Midbrain (tissue), 1 donor: ENCODE data around the gene SKI.

Experiments
- DNase-seq: peaks from one replicate; lab custom pipeline; 2025; lab: John Stamatoyannopoulos, UW

The SKI gene

GRCh38 chr1:2228157-2228594 lies at the start of gene SKI:
Gene SKI, plus strand, starts transcription at chr1:2228319. Its CDS starts 448 bp downstream, at chr1:2228767.
- DNase-seq: no peak

GRCh38 chr1:2178875-2179274 lies 49.2 kb upstream of the SKI start:
- DNase-seq: no peak

DNA sequence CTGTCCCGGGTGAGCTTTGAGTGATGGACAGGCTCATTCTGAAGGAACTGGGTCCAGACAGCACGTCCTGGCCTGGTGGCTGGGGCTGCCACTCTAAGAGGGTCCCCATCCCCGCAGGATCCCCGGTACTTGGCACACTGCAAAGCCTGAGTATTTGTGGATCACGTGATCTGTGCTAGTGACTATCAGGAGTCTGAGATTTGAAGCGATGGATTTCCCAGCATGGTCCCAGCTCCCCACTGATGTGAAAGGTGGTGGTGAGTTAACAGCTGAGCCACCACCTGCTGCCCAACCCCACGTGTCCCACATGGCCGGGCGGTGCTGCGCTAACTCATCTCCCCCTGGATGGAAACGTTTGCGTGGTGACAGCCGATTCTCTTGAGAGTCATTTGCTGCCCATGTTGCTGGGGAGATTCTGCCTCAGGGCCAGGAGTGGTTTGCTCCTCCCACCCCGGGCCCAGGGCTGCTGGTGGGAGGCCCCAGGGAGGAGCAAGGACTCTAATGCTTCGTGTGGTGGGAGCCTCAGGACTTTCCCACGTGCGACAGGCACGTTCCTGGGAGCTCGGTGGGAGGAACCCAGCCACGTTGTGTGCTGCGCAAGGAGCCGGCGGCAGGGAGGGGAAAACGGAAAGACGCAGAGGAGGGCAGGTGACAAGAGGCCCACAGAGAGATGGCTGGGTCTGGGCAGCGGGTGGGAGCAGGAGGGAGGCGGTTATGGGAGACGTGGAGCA lies 48.7 kb upstream of the SKI start:
- DNase-seq: no peak

- no peak for DNase-seq
Measured at GRCh38 chr1:2180297-2181245, 47.5 kb upstream of the SKI start.

DNA sequence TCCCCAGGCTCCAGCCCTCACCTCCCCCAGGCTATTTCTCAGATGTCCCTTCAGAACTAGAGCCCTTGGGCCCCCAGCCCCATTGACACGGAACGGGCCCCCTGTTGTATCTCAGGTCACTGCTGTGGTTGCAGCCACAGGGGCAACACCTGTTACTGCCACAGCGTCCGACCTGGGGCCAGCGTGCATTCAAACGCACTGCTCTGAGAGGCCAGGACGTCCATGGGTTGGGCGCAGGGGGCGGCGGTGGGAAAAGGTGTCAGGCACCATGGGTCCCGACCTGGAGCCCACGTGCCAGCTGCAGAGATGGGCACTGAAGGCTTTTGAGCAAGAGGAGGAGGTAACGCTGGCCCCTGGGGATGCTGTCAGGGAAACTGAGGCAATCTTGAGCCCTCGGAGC lies 46.8 kb upstream of the SKI start:
- DNase-seq: no peak

DNA sequence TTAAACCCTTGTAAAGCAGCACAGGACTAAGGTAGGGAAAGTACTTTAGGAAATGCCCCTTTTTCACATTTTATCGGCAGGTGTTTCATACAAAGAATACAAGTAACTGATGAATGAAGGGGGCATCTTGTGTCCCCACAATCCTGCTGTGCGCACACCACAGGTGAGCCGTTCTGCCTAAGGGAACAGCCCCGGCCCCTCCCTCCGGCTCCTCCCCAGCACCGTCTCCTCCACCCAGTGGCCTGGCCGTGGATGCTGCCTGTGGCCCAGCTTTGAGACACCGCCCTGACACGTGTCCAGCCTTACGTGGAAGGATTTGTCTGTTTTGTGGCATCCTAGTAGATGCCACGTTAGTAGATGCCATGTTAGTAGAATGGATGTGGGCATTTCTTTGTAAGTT lies 46.4 kb upstream of the SKI start:
- DNase-seq: no peak

GRCh38 chr1:2182376-2182775 lies 45.7 kb upstream of the SKI start:
- no peak for DNase-seq

DNA sequence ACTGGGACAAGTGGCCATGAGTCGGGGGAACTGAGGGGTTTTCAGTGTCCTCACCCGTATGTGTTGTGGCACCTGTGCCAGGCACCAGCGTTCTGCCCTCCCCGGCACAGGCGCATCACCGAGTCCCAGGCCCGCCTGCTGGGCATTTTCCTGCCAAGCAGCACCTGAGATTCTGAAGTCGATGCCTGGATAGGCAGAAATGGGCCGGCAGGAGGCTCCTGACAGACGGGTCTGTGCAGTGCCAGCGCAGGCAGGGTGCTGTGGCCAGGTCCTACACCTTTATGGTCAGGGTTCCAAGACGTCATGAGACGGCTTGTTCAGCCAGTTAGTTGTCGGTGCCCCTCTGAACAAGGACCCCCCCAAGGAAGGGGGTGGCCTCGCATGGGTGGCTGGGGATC lies 44.2 kb upstream of the SKI start:
- DNase-seq: no peak

- no peak for DNase-seq
Measured at GRCh38 chr1:2184531-2184930, 43.6 kb upstream of the SKI start.

DNA sequence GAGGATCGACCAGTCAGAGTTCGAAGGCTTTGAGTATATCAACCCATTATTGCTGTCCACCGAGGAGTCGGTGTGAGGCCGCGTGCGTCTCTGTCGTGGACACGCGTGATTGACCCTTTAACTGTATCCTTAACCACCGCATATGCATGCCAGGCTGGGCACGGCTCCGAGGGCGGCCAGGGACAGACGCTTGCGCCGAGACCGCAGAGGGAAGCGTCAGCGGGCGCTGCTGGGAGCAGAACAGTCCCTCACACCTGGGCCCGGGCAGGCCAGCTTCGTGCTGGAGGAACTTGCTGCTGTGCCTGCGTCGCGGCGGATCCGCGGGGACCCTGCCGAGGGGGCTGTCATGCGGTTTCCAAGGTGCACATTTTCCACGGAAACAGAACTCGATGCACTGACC lies 43.2 kb upstream of the SKI start:
- no peak for DNase-seq

- no peak for DNase-seq
Measured at GRCh38 chr1:2185880-2186855, 42.0 kb upstream of the SKI start.

DNA sequence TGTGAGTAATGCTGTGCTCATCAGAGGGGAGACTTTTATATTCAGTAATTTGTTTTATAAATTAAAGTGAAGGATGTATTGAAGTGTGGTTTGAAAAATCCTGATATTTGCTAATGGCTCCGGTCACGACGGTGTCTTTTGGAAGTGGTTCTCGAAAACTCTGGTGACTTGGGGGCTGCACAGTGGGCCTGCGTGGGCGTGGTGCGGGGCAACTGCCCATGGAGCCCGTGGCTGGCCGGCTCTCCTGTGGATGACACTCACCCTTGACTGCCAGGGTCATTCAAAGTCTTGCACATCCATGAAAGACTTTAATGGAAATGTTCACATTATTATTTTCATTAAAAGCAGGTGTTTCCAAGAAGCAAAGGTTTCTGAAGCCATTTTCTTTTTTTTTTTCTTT lies 41.2 kb upstream of the SKI start:
- DNase-seq: no peak

- DNase-seq: no peak
Measured at GRCh38 chr1:2187619-2188018, 40.5 kb upstream of the SKI start.

GRCh38 chr1:2188336-2188735 lies 39.8 kb upstream of the SKI start:
- no peak for DNase-seq

DNA sequence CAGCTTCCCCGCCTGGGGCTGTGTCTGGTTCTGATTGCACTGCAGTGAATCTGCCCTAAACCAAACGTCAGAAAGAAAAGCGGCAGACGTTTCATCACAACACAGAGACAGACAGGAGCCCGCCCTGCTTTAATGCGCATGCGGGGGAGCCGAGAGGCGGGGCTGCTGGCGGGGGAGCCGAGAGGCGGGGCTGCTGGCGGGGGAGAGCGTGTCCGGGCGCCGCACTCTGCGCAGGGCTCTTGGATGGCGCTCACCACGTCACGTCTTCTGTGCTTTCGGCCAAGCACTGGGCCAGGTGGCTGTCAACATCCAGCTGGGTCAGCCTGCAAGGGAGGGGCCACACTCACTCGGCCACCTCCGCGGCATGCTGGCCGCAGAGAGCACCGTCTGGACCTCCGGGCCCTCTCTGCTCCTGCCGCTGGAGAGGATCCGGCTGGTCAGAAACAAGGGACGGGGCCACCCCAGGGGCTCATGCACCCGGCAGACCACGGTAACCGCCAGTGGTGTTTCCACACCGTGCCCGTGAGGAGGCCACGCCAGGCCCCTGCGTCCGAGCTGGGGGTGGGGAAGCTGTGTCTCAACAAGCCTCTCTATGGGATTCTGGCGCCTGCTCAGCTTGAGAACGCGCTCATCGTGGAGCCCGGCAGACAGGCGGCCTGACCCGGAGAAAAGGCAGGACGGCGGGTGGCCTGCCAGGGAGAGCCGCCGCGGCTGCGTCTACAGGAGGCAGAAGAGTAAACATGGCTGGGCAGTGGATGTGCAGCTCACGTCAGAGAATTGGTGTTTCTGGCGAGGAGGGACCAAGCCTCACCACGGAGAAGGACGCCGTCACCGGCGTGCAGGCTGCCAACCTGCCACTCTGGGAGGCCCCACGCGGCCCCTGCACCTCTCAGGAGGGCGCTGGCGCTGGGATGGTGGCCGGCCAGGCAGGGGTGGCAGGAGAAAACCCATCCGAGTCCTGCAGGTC lies 38.4 kb upstream of the SKI start:
- DNase-seq: peak; percentile 95

- no peak for DNase-seq
Measured at GRCh38 chr1:2190491-2190976, 37.6 kb upstream of the SKI start.

DNA sequence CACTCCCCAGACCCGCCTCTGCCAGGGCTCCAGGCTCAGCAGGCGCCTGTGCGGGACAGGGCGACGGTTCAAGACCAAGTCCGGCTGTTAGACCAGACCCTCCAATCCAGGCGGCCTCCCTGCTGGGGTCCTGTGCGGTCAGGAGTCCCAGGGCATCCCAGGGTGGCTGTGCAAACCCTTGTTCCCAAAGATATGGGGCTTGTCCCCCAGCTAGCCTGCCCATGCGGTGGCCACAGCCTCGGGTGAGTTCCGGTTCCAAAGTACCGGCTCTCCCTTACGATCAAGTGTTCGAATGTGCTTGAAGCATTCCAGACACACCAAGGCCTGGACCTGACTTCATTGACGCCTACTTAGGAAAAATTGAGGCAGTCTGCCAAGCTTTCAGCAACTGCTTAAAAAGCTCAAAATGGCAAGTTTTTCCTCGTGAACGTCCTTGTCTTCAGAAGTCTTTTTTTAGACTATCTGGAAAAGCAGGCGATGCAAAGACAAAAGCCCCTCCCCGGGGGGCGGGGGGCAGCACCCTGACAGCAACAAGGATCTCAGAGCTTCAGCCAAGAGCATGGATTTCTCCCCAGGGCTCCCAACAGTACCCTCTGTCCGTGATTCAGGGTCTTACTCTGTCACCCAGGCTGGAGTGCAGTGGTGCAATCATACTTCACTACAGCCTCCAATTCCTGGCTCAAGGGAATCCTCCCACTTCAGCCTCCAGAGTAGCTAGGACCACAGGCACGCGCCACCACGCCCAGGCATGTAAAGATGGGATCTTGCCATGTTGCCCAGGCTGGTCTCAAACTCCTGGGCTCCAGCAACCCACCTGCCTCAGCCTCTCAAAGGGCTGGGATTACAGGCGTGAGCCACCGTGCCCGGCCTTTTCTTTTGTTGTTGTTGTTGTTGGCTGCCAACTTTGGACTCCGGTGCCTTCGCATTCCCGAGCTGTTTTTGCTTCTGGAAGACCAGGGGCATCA lies 35.8 kb upstream of the SKI start:
- no peak for DNase-seq

DNA sequence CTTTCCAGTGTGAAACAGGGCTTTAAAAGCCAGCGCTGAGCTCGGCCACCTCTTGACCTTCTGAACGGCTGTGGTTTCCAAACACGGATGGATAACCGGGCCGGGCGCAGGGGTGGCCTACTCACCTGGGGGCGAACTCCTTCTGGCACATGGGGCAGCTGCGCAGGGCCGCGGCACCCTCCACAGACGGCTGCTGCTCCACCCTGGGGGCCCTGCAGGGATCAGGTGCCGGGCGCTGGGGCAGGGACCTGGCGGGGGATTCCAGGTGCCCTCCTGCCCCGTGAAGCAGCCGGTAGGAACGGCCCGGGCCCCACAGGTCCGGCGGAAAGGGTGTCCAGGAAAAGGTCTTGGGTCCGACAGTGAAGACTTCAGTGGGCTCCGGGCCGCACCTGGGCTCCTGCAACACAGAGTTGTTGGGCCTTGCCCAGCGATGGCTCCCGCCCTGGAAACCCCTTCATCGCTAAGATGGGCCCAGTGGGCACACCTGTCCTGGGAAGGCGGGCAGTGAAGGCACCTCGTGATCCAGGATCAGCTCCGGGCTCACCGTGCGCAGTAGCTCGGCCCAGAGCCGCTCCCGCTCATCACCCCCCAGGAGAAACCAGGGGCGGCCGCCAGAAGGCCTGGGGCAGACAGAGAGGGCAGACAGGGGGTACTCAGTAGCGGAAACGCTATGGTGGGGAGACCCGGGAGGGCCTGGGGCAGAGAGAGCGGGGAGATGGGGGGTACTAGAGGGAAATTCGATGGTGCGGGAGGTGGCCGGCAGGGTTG lies 34.4 kb upstream of the SKI start:
- no peak for DNase-seq
